Upper lobe of left lung (tissue), 4 donors: ENCODE data around the gene ZNF496.

Experiments used
- CTCF ChIP-seq, 6 experiments: fragments of 450-650 bp in 4 of 6; fragments of 200-600 bp in 2 of 6; sonication (generic) in 2 of 6; IDR thresholded peaks; one replicate each; pipeline ENCODE4 v1.5.1; 2016 to 2019; ENCODE audit warnings: antibody characterized with exemption in 6 of 6
- POLR2A ChIP-seq, 4 donors: fragments of 450-650 bp; IDR thresholded peaks; one replicate each; pipeline ENCODE4 v1.5.1; 2016 to 2017; ENCODE audit warnings: antibody characterized with exemption in 4 of 4, mild to moderate bottlenecking in 2 of 4
- POLR2AphosphoS5 ChIP-seq, 2 donors: sonication (generic); formaldehyde crosslinking; IDR thresholded peaks; one replicate each; pipeline ENCODE4 v1.5.1; 2017; ENCODE audit warnings: antibody characterized with exemption in 2 of 2

DNA sequence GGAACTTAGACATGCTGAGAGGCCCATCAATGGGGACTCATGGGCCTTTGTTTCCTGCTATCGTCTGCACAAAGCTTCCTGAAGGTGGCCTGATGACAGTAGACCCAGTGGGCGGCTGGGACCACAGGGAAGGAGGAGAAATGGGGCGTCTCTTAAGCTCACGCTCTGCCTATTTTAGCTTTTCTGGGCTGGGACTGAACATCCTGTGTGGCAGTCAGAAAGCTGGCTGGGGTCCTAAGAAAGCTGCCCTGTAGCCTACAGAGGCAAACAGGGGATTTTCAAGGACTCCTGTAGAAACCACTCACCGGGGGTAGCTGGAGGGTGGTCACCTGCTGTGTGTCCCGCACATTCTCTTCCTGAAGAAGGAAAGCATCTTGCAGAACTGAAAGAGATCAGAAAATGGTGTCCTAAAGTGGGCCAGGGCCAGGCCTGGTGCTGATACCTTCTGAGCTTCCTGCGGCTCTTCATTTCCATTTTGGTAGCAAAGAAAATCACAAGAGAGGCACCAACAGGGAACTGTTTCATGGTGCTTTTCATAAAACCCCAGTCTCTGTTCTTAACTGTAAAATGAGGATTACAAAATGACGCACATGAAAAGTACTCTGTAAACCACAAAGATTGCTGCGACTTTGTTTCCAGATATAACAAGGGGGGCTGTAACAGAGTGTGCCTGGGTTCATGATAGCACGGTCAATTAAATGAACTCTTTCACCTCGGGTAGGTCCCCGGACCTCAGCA, 8.6 kb downstream of the ZNF496 start:
- no peak for TF ChIP-seq POLR2AphosphoS5 (IDR thresholded peaks at IDR 0.05)
- no peak for TF ChIP-seq CTCF (IDR thresholded peaks at IDR 0.05)
- TF ChIP-seq POLR2A (IDR thresholded peaks at IDR 0.05): no peak
